MCF 10A (cell line): ENCODE results near the gene KCNG2. TPM values are rescaled to one million over a fixed set of nuclear protein-coding genes. Genes with fewer than 3 reads are reported as not detected.
"Not testable (repeated sequence)": the region's sequence is repeated elsewhere in the genome, so short reads cannot be mapped to it uniquely, and the experiment has no call there.

Experiments
- BruUV-seq: library from RNA; stranded (reverse); fragments of 400-500 nt; replicated peaks from 2 replicates; lab custom pipeline; 2021; lab: Mats Ljungman, UMichigan
- CTCF ChIA-PET: fragments of 300-600 bp; sonication (Branson Sonifier 250); formaldehyde crosslinking; extraction: SDS; loops from one replicate; lab custom pipeline; 2021; ENCODE audit warnings: antibody characterized with exemption, inconsistent platforms; lab: Yijun Ruan, JAX
- POLR2A ChIA-PET: fragments of 300-600, 350-650 bp; sonication (Branson Sonifier 250); formaldehyde crosslinking; extraction: SDS; loops from one replicate; lab custom pipeline; 2020; ENCODE audit warnings: antibody characterized with exemption, inconsistent platforms; lab: Yijun Ruan, JAX
- DNase-seq: peaks from one replicate; pipeline ENCODE4 v3.0.0-alpha.2; 2018; ENCODE audit not compliant: unreplicated experiment
- H3K27ac Mint-ChIP-seq: one replicate; pipeline ENCODE4 v1.8.0; 2022; ENCODE audit warnings: mild to moderate bottlenecking, low read depth, mixed read lengths; ENCODE audit not compliant: unreplicated experiment
- H3K27me3 Mint-ChIP-seq: one replicate; pipeline ENCODE4 v1.8.0; 2022; ENCODE audit warnings: mixed read lengths; ENCODE audit not compliant: insufficient read depth, unreplicated experiment
- H3K36me3 Mint-ChIP-seq: one replicate; pipeline ENCODE4 v1.8.0; 2022; ENCODE audit warnings: mild to moderate bottlenecking, moderate library complexity, mixed read lengths; ENCODE audit not compliant: insufficient read depth, unreplicated experiment
- H3K4me1 Mint-ChIP-seq: one replicate; pipeline ENCODE4 v1.8.0; 2022; ENCODE audit warnings: mixed read lengths; ENCODE audit not compliant: insufficient read depth, unreplicated experiment
- H3K4me3 Mint-ChIP-seq: one replicate; pipeline ENCODE4 v1.8.0; 2022; ENCODE audit warnings: mild to moderate bottlenecking, moderate library complexity, mixed read lengths; ENCODE audit not compliant: unreplicated experiment
- H3K9me3 Mint-ChIP-seq: one replicate; pipeline ENCODE4 v1.8.0; 2022; ENCODE audit warnings: mixed read lengths; ENCODE audit not compliant: unreplicated experiment
- intact Hi-C: fragments of 100-400 bp; cut with micrococcal nuclease; formaldehyde crosslinking; loops from 2 replicates; pipeline ENCODE4 v1.14.1; 2022
- total RNA-seq: library from RNA; stranded (reverse); gene quantifications from 2 replicates; pipeline ENCODE4 v1.2.3, GENCODE V29; 2022
- TF ChIP-seq, protein P1 (sequence below): fragments of 200-600 bp; IDR thresholded peaks from one replicate; pipeline ENCODE4 v1.8.0; 2022; ENCODE audit warnings: antibody characterized with exemption, mild to moderate bottlenecking; ENCODE audit not compliant: unreplicated experiment

The KCNG2 gene
- total RNA-seq, 1 experiment from 2014 or later = not detected

DNA sequence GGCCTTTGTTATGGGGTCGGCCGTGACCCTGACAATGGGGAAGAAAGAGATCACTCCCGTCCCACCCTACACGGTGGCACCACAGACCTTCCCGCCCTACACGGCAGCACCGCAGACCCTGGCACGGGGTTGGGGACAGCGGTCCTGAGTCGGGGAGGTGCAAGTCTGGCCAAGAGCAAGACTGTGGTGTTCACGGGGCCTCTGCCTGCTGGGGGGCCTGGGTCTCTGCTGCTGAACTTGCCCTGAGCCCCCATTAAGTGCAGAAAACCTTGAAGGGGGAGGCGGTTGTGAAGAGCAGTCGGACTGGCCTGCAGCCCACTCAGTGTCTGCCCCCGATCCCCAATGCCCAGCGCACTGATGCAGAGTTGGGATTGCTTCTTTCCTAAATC, 77.8 kb downstream of the KCNG2 start:
- no TSS peak for BruUV-seq
- Mint-ChIP-seq H3K36me3 (peaks cover 6% of the 10 kb centered on the region), H3K9me3 (no peaks in the 10 kb centered on the region), H3K27ac (no peak overlapping the region), H3K27me3 (no peaks in the 10 kb centered on the region), H3K4me3 (no peak overlapping the region), H3K4me1 (no peaks in the 10 kb centered on the region)
- CTCF ChIA-PET = no interaction called here
- POLR2A ChIA-PET = no interaction called here
- DNase-seq = no peak
- intact Hi-C loops = no loop called here
- TF ChIP-seq, protein P1, sequence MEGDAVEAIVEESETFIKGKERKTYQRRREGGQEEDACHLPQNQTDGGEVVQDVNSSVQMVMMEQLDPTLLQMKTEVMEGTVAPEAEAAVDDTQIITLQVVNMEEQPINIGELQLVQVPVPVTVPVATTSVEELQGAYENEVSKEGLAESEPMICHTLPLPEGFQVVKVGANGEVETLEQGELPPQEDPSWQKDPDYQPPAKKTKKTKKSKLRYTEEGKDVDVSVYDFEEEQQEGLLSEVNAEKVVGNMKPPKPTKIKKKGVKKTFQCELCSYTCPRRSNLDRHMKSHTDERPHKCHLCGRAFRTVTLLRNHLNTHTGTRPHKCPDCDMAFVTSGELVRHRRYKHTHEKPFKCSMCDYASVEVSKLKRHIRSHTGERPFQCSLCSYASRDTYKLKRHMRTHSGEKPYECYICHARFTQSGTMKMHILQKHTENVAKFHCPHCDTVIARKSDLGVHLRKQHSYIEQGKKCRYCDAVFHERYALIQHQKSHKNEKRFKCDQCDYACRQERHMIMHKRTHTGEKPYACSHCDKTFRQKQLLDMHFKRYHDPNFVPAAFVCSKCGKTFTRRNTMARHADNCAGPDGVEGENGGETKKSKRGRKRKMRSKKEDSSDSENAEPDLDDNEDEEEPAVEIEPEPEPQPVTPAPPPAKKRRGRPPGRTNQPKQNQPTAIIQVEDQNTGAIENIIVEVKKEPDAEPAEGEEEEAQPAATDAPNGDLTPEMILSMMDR = no peak

DNA sequence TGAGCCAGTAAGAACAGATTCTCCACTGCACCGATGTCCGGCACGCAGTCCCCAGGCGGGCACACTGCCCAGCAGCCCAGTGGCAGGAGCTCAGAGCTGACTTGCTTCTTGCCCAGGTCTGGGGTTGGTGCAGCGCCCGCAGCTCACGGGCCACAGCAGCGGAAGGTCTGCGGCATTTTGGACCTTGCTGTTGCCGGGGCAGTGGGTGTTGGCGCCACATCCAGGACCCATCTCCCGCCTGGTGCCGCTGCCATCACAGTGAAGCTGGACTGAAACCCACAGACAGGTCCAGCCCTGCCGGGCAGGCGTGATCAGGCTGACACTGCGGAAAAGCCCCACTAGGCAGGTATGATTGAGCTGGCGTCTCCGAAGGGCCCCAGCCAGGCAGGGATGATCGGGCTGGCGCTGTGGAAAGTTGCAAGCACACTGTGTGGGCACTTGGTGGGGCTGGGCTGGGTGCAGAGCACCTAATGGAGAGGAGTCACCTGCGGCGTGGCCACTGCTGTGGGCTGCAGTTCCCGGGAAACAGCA, 78.3 kb downstream of the KCNG2 start:
- Mint-ChIP-seq H3K27me3 (no peaks in the 10 kb centered on the region), H3K27ac (no peak overlapping the region), H3K9me3 (no peaks in the 10 kb centered on the region), H3K36me3 (peaks cover 6% of the 10 kb centered on the region), H3K4me1 (no peaks in the 10 kb centered on the region), H3K4me3 (no peak overlapping the region)
- TF ChIP-seq, protein P1 = no peak
- intact Hi-C loops = no loop called here
- no TSS peak for BruUV-seq
- no peak for DNase-seq
- CTCF ChIA-PET = no interaction called here
- POLR2A ChIA-PET = no interaction called here

- intact Hi-C loops = no loop called here
- no peak overlapping the region for H3K27ac Mint-ChIP-seq
- no peaks in the 10 kb centered on the region for H3K9me3 Mint-ChIP-seq
- H3K27me3 Mint-ChIP-seq = no peaks in the 10 kb centered on the region
- POLR2A ChIA-PET = no interaction called here
- H3K4me3 Mint-ChIP-seq = no peak overlapping the region
- TF ChIP-seq, protein P1 = no peak
- BruUV-seq = no TSS peak
- DNase-seq = peak; percentile 34
- CTCF ChIA-PET = no interaction called here
- H3K4me1 Mint-ChIP-seq = no peaks in the 10 kb centered on the region
- H3K36me3 Mint-ChIP-seq = peaks cover 6% of the 10 kb centered on the region
These were observed 78.8 kb downstream of the KCNG2 start for GRCh38 chr18:79876497-79876896.

- Mint-ChIP-seq H3K27me3 (no peaks in the 10 kb centered on the region), H3K4me3 (no peak overlapping the region), H3K27ac (no peak overlapping the region), H3K36me3 (peaks cover 8% of the 10 kb centered on the region), H3K4me1 (no peaks in the 10 kb centered on the region), H3K9me3 (no peaks in the 10 kb centered on the region)
- intact Hi-C loops = no loop called here
- BruUV-seq = no TSS peak
- no peak for DNase-seq
- TF ChIP-seq, protein P1 = no peak
- POLR2A ChIA-PET = no interaction called here
- CTCF ChIA-PET = no interaction called here
These were observed 79.7 kb downstream of the KCNG2 start for GRCh38 chr18:79877163-79878091.

DNA sequence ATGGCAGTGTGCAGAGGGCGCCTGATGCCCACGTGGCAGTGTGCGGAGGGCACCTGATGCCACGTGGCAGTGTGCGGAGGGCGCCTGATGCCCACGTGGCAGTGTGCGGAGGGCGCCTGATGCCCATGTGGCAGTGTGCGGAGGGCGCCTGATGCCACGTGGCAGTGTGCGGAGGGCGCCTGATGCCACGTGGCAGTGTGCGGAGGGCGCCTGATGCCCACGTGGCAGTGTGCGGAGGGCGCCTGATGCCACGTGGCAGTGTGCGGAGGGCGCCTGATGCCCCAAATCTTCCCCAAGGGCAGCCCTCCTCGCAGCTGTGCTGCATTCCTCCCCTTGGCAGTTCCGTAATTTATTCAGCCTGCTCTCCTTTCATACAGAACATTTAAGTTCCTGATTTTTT, 80.5 kb downstream of the KCNG2 start:
- H3K27me3 Mint-ChIP-seq, DNase-seq, H3K27ac Mint-ChIP-seq, intact Hi-C loops, H3K4me1 Mint-ChIP-seq, H3K9me3 Mint-ChIP-seq, H3K4me3 Mint-ChIP-seq, CTCF ChIA-PET, H3K36me3 Mint-ChIP-seq, BruUV-seq, POLR2A ChIA-PET: not testable (repeated sequence)
